Panc1 (cell line): ENCODE measurements around the gene CES2. TPM values are rescaled to one million over a fixed set of nuclear protein-coding genes. Genes with fewer than 3 reads are reported as not detected.

Experiments used
- ATAC-seq: fragments of 200-7000 bp; cut with Tn5 transposase; 2 replicates; pipeline ENCODE4 v1.9.1; 2020; ENCODE audit warnings: mild to moderate bottlenecking, moderate library complexity
- BruUV-seq: library from RNA; stranded (reverse); fragments of 400-500 nt; replicated peaks from 2 replicates; lab custom pipeline; 2021; lab: Mats Ljungman, UMichigan
- CTCF ChIA-PET: fragments of 300-600 bp; sonication (Branson Sonifier 250); formaldehyde crosslinking; loops from one replicate; lab custom pipeline; 2022; ENCODE audit warnings: antibody characterized with exemption; lab: Charles Lee
- POLR2A ChIA-PET: fragments of 300-600 bp; sonication (Branson Sonifier 250); formaldehyde crosslinking; loops from one replicate; lab custom pipeline; 2022; ENCODE audit warnings: antibody characterized with exemption; lab: Charles Lee
- DNase-seq: peaks from one replicate; pipeline ENCODE4 v3.0.0-alpha.2; 2010; ENCODE audit warnings: low read depth, low spot score
- H3K27ac ChIP-seq: 2 replicates; pipeline ENCODE4 v1.5.1; 2011; ENCODE audit warnings: mild to moderate bottlenecking, low read length, inconsistent platforms
- H3K27me3 ChIP-seq: fragments of 200-500 bp; sonication (Bioruptor generic); 2 replicates; pipeline ENCODE4 v1.6.0; 2014; ENCODE audit warnings: low read length, inconsistent platforms; ENCODE audit not compliant: control insufficient read depth, insufficient read depth
- H3K36me3 ChIP-seq: fragments of 200-500 bp; sonication (Bioruptor generic); 2 replicates; pipeline ENCODE4 v1.5.1; 2014; ENCODE audit warnings: inconsistent platforms, mild to moderate bottlenecking, low read length, moderate library complexity; ENCODE audit not compliant: control insufficient read depth, insufficient read depth
- H3K4me1 ChIP-seq: 2 replicates; pipeline ENCODE4 v1.5.1; 2011; ENCODE audit warnings: inconsistent platforms, mild to moderate bottlenecking, low read length, moderate library complexity; ENCODE audit not compliant: control insufficient read depth, insufficient read depth
- H3K4me3 ChIP-seq, 2 experiments: 2 replicates each; pipeline ENCODE4 v1.5.1; 2011 to 2012; ENCODE audit warnings: low read depth in 2 of 2, low read length in 2 of 2, mild to moderate bottlenecking in 2 of 2, inconsistent platforms in 1 of 2, moderate library complexity in 1 of 2
- H3K9me3 ChIP-seq: fragments of 200-500 bp; sonication (Bioruptor generic); 2 replicates; pipeline ENCODE4 v1.5.1; 2014; ENCODE audit warnings: low read depth, mild to moderate bottlenecking, inconsistent platforms, low read length, moderate library complexity; ENCODE audit not compliant: control insufficient read depth, insufficient read depth
- CTCF ChIP-seq: fragments of 450-650 bp; IDR thresholded peaks from 2 replicates; pipeline ENCODE4 v1.5.1; 2017; ENCODE audit warnings: mild to moderate bottlenecking
- POLR2AphosphoS5 ChIP-seq: IDR thresholded peaks from 2 replicates; pipeline ENCODE4 v1.6.1; 2012; ENCODE audit warnings: mild to moderate bottlenecking, low read depth, low read length, moderate library complexity
- REST ChIP-seq, 2 experiments: IDR thresholded peaks; 2 replicates each; pipeline ENCODE4 v1.6.1; 2011 to 2012; ENCODE audit warnings: low read depth in 2 of 2, control low read depth in 1 of 2, low read length in 1 of 2, mild to moderate bottlenecking in 1 of 2, moderate library complexity in 1 of 2; ENCODE audit not compliant: insufficient read depth in 1 of 2
- SIN3A ChIP-seq: IDR thresholded peaks from 2 replicates; pipeline ENCODE4 v1.6.1; 2012; ENCODE audit warnings: low read depth, mild to moderate bottlenecking, low read length, moderate library complexity, borderline replicate concordance; ENCODE audit not compliant: insufficient read depth
- TCF7L2 ChIP-seq: IDR thresholded peaks from 2 replicates; pipeline ENCODE4 v1.6.1; 2011; ENCODE audit warnings: mild to moderate bottlenecking, low read depth, low read length, inconsistent platforms
- in situ Hi-C: cut with HindIII; loops from 2 replicates; pipeline ENCODE4 v1.10.0; 2016; ENCODE audit warnings: low sequenced_read_pairs, low pct_unique_long_range_greater_than_20kb
- intact Hi-C: fragments of 100-400 bp; cut with micrococcal nuclease; formaldehyde crosslinking; loops from one replicate; pipeline ENCODE4 v1.10.0; 2022; ENCODE audit not compliant: unreplicated experiment
- total RNA-seq: library from RNA; stranded (reverse); gene quantifications from one replicate; pipeline ENCODE4 v1.2.1, GENCODE V29; 2021; ENCODE audit not compliant: unreplicated experiment

The CES2 gene
- total RNA-seq, 1 experiment from 2014 or later = 26.3 TPM

DNA sequence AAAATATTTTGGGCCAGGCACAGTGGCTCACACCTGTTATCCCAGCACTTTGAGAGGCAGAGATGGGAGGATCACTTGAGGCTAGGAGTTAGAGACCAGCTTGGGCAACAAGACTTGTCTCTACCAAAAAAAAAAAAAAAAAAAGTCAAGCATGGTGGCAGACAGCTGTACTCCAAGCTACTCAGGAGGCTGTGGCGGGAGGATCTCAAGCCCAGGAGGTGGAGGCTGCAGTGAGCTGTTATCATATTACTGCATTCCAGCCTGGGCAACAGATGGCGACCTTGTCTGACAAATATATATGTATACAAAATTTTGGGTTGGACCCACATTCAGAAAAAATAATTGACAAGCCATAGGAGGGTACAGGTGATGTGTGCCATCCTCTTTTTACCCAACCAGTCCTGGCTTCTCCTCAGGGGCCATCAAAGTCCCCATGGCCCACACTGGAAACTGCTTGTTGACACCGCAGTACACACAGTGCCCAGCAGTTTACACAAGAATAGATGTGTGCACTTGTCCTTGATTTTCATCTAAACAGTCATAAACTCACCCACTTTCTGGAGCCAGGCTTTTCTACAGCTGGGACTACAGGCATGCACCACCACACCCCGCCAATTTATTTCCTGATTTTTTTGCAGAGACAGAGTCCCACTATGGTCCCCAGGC, 1.7 kb downstream of the CES2 start:
- Histone ChIP-seq H3K9me3 (no peaks in the 10 kb centered on the region), H3K4me1 (peaks cover 3% of the 10 kb centered on the region), H3K4me3 (no peak overlapping the region), H3K36me3 (peaks cover 8% of the 10 kb centered on the region; the same call in 1 of the 2 replicates), H3K27me3 (no peaks in the 10 kb centered on the region), H3K27ac (no peak overlapping the region)
- BruUV-seq = no TSS peak
- intact Hi-C loops = no loop called here
- CTCF ChIA-PET = no interaction called here
- DNase-seq (no peak), ATAC-seq (no peak)
- in situ Hi-C loops = no loop called here
- TF ChIP-seq POLR2AphosphoS5 = no peak
- TF ChIP-seq CTCF = no peak
- TF ChIP-seq TCF7L2 = no peak
- no peak for TF ChIP-seq SIN3A
- TF ChIP-seq REST (IDR thresholded peaks at IDR 0.05; ENCODE audit: insufficient read depth in 1 of 2, low read depth in 2 of 2, low read length in 1 of 2) = no peak
- POLR2A ChIA-PET = no interaction called here

DNA sequence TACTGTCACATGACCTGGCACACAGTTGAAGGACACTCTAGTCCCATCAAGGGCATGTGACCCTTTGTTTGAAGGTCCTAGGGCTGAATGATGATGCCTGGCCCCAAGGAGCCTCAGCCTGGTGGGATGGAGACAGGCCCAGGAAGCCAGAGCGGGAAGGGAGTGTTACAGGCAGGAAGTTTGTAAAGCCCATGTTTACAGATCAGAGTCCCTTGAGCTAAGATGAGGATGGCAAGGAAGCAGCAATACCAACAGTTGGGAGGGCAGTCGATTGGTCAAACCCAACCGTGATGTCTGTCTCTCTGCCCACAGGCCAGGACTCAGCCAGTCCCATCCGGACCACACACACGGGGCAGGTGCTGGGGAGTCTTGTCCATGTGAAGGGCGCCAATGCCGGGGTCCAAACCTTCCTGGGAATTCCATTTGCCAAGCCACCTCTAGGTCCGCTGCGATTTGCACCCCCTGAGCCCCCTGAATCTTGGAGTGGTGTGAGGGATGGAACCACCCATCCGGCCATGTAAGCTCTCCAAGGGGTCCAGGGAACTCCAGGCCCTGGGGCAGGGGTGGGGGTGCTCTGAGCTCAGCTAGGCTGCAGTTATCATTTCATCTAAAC, 2.5 kb downstream of the CES2 start:
- ChIA-PET CTCF (no interaction called here), POLR2A (no interaction called here)
- Histone ChIP-seq H3K4me1 (peaks cover 3% of the 10 kb centered on the region), H3K27me3 (no peaks in the 10 kb centered on the region), H3K4me3 (no peak overlapping the region), H3K9me3 (no peaks in the 10 kb centered on the region), H3K36me3 (peaks cover 8% of the 10 kb centered on the region; the same call in 1 of the 2 replicates), H3K27ac (no peak overlapping the region)
- ATAC-seq (no peak), DNase-seq (no peak)
- in situ Hi-C loops (no loop called here), intact Hi-C loops (no loop called here)
- TF ChIP-seq POLR2AphosphoS5 (no peak), SIN3A (no peak), CTCF (no peak), TCF7L2 (no peak), REST (IDR thresholded peaks at IDR 0.05; ENCODE audit: insufficient read depth in 1 of 2, low read depth in 2 of 2, low read length in 1 of 2) (no peak)
- no TSS peak for BruUV-seq
